GM12878 (cell line): ENCODE data around the gene VN1R5. TPM values are rescaled to one million over a fixed set of nuclear protein-coding genes. Genes with fewer than 3 reads are reported as not detected.

Source experiments
- ATAC-seq: fragments of 200-7000 bp; cut with Tn5 transposase; 3 replicates; pipeline ENCODE4 v1.9.1; 2020; ENCODE audit warnings: mild to moderate bottlenecking, moderate library complexity
- BruUV-seq: library from RNA; stranded (reverse); fragments of 400-500 nt; replicated peaks from 2 replicates; lab custom pipeline; 2021; lab: Mats Ljungman, UMichigan
- CTCF ChIA-PET: fragments of 300-600 bp; sonication (Branson Sonifier 250); formaldehyde crosslinking; extraction: SDS; loops from one replicate; lab custom pipeline; 2021; ENCODE audit warnings: inconsistent platforms; lab: Yijun Ruan, JAX
- POLR2A ChIA-PET: fragments of 350-600 bp; formaldehyde crosslinking; extraction: SDS; loops from one replicate; lab custom pipeline; 2021; ENCODE audit warnings: inconsistent platforms; lab: Charles Lee
- RAD21 ChIA-PET: fragments of 300-600 bp; sonication (Branson Sonifier 250); formaldehyde crosslinking; loops from one replicate; lab custom pipeline; 2023; ENCODE audit warnings: antibody characterized with exemption; ENCODE audit not compliant: unreplicated experiment; lab: Charles Lee
- SMC1A ChIA-PET: fragments of 300-600 bp; sonication (Branson Sonifier 250); formaldehyde crosslinking; loops from one replicate; lab custom pipeline; 2023; ENCODE audit not compliant: unreplicated experiment, uncharacterized antibody; lab: Charles Lee
- DNase-seq: peaks from one replicate; pipeline ENCODE4 v3.0.0-alpha.2; 2011; ENCODE audit warnings: low read depth, low spot score
- FAIRE-seq: peaks from 3 replicates; lab custom pipeline; 2011; peaks lifted over from hg19 to GRCh38; lab: Jason Lieb, UNC
- H2AFZ ChIP-seq: 2 replicates; pipeline ENCODE4 v1.6.0; 2011; ENCODE audit warnings: low read depth, low read length, control low read depth; ENCODE audit not compliant: control insufficient read depth
- H3K27ac ChIP-seq: 2 replicates; pipeline ENCODE4 v1.5.1; 2011; ENCODE audit warnings: control low read depth; ENCODE audit not compliant: control insufficient read depth, insufficient read depth
- H3K27me3 ChIP-seq, 2 experiments: replicated peaks in 1 of 2; 2 replicates each; pipeline versions ENCODE4 v1.6.0 to v1.6.1; 2011; ENCODE audit warnings: low read length in 1 of 2; ENCODE audit not compliant: control insufficient read depth in 2 of 2, insufficient read depth in 2 of 2
- H3K36me3 ChIP-seq, 2 experiments: 2 replicates each; pipeline ENCODE4 v1.5.1; 2011; ENCODE audit warnings: low read length in 1 of 2; ENCODE audit not compliant: control insufficient read depth in 2 of 2, insufficient read depth in 2 of 2
- H3K4me1 ChIP-seq: 2 replicates; pipeline ENCODE4 v1.6.1; 2011; ENCODE audit warnings: mild to moderate bottlenecking, low read length, moderate library complexity, mixed read lengths; ENCODE audit not compliant: control insufficient read depth, insufficient read depth
- H3K4me2 ChIP-seq: 2 replicates; pipeline ENCODE4 v1.6.0; 2011; ENCODE audit warnings: control low read depth; ENCODE audit not compliant: control insufficient read depth, insufficient read depth
- H3K4me3 ChIP-seq: fragments of 200-600 bp; sonication (generic); 2 replicates; pipeline ENCODE4 v1.5.1; 2016
- H3K79me2 ChIP-seq: 2 replicates; pipeline ENCODE4 v1.6.0; 2011; ENCODE audit warnings: low read length; ENCODE audit not compliant: control insufficient read depth, insufficient read depth
- H3K9ac ChIP-seq: 2 replicates; pipeline ENCODE4 v1.8.0; 2011; ENCODE audit warnings: low read length, control low read depth, mixed read lengths; ENCODE audit not compliant: control insufficient read depth, insufficient read depth
- H3K9me3 ChIP-seq: replicated peaks from 3 replicates; pipeline ENCODE4 v1.5.1; 2011; ENCODE audit warnings: mild to moderate bottlenecking, low read length; ENCODE audit not compliant: control insufficient read depth, insufficient read depth
- H4K20me1 ChIP-seq: 2 replicates; pipeline ENCODE4 v1.6.0; 2011; ENCODE audit not compliant: control insufficient read depth, insufficient read depth
- ESRRA ChIP-seq: IDR thresholded peaks from 2 replicates; pipeline ENCODE4 v1.6.1; 2012; ENCODE audit warnings: mild to moderate bottlenecking, low read length, improper control_type of control experiment
- NFIC ChIP-seq: IDR thresholded peaks from 2 replicates; pipeline ENCODE4 v1.6.1; 2012; ENCODE audit warnings: low read depth, mild to moderate bottlenecking, inconsistent platforms, low read length, moderate library complexity
- NR2C2 ChIP-seq: IDR thresholded peaks from 2 replicates; pipeline ENCODE4 v1.6.1; 2011; ENCODE audit warnings: borderline replicate concordance, low read depth; ENCODE audit not compliant: control insufficient read depth, insufficient read length
- POU2F2 ChIP-seq: IDR thresholded peaks from 3 replicates; pipeline ENCODE4 v1.6.1; 2011; ENCODE audit warnings: low read depth, mild to moderate bottlenecking, low read length, borderline replicate concordance
- SRF ChIP-seq, 2 experiments: IDR thresholded peaks; 2 replicates each; pipeline ENCODE4 v1.6.1; 2011; ENCODE audit warnings: low read depth in 2 of 2, low read length in 2 of 2, mild to moderate bottlenecking in 1 of 2, moderate library complexity in 1 of 2
- TBL1XR1 ChIP-seq: IDR thresholded peaks from 2 replicates; pipeline ENCODE4 v1.6.1; 2012; ENCODE audit warnings: low read depth, low read length, improper control_type of control experiment
- TCF12 ChIP-seq: IDR thresholded peaks from 2 replicates; pipeline ENCODE4 v1.6.1; 2011; ENCODE audit warnings: low read depth, mild to moderate bottlenecking, low read length
- ZNF207 ChIP-seq: fragments of 450-650 bp; IDR thresholded peaks from 2 replicates; pipeline ENCODE4 v1.6.1; 2014; ENCODE audit warnings: antibody characterized with exemption, mild to moderate bottlenecking, borderline replicate concordance
- ZNF274 ChIP-seq: IDR thresholded peaks from one replicate; pipeline ENCODE4 v1.8.0; 2011; ENCODE audit not compliant: insufficient read length, insufficient read depth
- WGBS: methylation state at CpG from one replicate; pipeline ENCODE4 v1.1.6; 2016; ENCODE audit warnings: low lambda C conversion rate; ENCODE audit not compliant: insufficient replicate concordance, insufficient coverage; ENCODE audit errors: missing lambda C conversion rate; 5-methylcytosine and 5-hydroxymethylcytosine counted together
- in situ Hi-C: fragments of 300-500 bp; cut with MboI; formaldehyde crosslinking; loops from 9 replicates; pipeline ENCODE4 v1.14.3; 2018; ENCODE audit warnings: mixed read lengths
- intact Hi-C: fragments of 100-400 bp; cut with micrococcal nuclease; formaldehyde crosslinking; loops from one replicate; pipeline ENCODE4 v1.14.2; 2022; ENCODE audit not compliant: unreplicated experiment
- polyA plus RNA-seq, 11 experiments: library from polyadenylated mRNA; depleted of rRNA in 4 of 11; unstranded in 6 of 11; stranded (reverse) in 5 of 11; fragments of >200 nt; fragmentation: Nextera tagmentation in 4 of 11; fragmentation: Illumina TruSeq in 1 of 11; extraction: Ambion mirVana in 4 of 11; extraction: Trizol in 1 of 11; gene quantifications; 1 replicate in 1 of 11; 2 replicates in 10 of 11; pipeline versions ENCODE4 v1.2.1 to v1.2.3, GENCODE V29; 2011 to 2016; ENCODE audit warnings: inconsistent platforms in 2 of 11, missing spikeins in 2 of 11, low read depth in 1 of 11
- total RNA-seq, 4 experiments: library from RNA; depleted of rRNA in 3 of 4; stranded (reverse); fragments of >200 nt in 3 of 4; fragmentation: Illumina TruSeq in 1 of 4; extraction: Trizol in 1 of 4; gene quantifications; 2 replicates each; pipeline versions ENCODE4 v1.2.1 to v1.2.3, GENCODE V29; 2013 to 2021
- TF ChIP-seq, protein P1 (sequence below): fragments of 150-350 bp; IDR thresholded peaks from 2 replicates; pipeline ENCODE4 v1.6.1; 2014; ENCODE audit warnings: mild to moderate bottlenecking, low read depth, low read length
- TF ChIP-seq, protein P2 (sequence below): IDR thresholded peaks from 2 replicates; pipeline ENCODE4 v1.6.1; 2012; ENCODE audit warnings: improper control_type of control experiment, low read depth, low read length; ENCODE audit not compliant: insufficient replicate concordance
- TF ChIP-seq, protein P3 (sequence below): IDR thresholded peaks from 2 replicates; pipeline ENCODE4 v1.6.1; 2011; ENCODE audit warnings: low read depth, low read length, improper control_type of control experiment, borderline replicate concordance
- TF ChIP-seq, protein P4 (sequence below): IDR thresholded peaks from 2 replicates; pipeline ENCODE4 v1.6.1; 2012; ENCODE audit warnings: low read depth, low read length, improper control_type of control experiment

VN1R5 gene
- total and polyA plus RNA-seq, 10 of the 15 experiments (the other 5 are each of a cell fraction or from before 2014, with no cell fraction given): not detected

DNA sequence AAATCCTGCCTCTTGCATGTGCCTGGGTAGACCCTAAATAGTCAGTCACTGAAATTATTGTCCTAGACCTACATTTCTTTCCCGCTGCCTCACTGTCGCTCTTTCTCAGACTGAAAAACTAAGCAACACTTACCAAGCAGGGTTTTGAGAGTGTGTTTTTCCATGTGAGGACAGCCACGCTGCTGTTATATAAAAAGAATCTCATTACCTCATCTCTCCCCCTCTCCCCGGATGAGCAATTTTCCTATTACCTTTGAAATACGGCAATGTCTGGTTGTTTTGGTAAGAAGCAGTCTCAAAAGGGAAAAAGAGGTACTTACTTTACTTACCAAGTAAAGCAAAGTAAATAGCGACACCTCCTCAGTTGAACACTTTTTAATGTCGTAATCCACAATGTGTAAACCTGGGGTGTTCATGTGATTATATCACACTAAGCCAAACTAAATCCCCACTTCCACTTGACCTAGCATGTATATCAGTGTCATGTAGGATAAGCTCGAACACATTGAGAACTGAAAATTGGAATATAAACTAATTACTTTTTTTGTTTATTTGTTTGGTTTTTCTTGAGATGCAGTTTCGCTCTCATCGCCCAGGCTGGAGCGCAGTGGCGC lies 12.2 kb upstream of the VN1R5 start:
- WGBS: 64% methylated on average over 12 of the region's 12 CpGs
- no peaks in the 10 kb centered on the region; the same call in 1 of the 3 replicates for H3K9me3 ChIP-seq
- CTCF ChIA-PET: no interaction called here
- TF ChIP-seq NFIC (no peak), ZNF274 (no peak), ZNF207 (no peak), POU2F2 (no peak), TCF12 (no peak), NR2C2 (no peak), TBL1XR1 (no peak), SRF (IDR thresholded peaks at IDR 0.05; ENCODE audit: low read depth in 2 of 2, low read length in 2 of 2) (no peak), ESRRA (no peak)
- TF ChIP-seq, protein P1, sequence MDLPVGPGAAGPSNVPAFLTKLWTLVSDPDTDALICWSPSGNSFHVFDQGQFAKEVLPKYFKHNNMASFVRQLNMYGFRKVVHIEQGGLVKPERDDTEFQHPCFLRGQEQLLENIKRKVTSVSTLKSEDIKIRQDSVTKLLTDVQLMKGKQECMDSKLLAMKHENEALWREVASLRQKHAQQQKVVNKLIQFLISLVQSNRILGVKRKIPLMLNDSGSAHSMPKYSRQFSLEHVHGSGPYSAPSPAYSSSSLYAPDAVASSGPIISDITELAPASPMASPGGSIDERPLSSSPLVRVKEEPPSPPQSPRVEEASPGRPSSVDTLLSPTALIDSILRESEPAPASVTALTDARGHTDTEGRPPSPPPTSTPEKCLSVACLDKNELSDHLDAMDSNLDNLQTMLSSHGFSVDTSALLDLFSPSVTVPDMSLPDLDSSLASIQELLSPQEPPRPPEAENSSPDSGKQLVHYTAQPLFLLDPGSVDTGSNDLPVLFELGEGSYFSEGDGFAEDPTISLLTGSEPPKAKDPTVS: no peak
- TF ChIP-seq, protein P2, sequence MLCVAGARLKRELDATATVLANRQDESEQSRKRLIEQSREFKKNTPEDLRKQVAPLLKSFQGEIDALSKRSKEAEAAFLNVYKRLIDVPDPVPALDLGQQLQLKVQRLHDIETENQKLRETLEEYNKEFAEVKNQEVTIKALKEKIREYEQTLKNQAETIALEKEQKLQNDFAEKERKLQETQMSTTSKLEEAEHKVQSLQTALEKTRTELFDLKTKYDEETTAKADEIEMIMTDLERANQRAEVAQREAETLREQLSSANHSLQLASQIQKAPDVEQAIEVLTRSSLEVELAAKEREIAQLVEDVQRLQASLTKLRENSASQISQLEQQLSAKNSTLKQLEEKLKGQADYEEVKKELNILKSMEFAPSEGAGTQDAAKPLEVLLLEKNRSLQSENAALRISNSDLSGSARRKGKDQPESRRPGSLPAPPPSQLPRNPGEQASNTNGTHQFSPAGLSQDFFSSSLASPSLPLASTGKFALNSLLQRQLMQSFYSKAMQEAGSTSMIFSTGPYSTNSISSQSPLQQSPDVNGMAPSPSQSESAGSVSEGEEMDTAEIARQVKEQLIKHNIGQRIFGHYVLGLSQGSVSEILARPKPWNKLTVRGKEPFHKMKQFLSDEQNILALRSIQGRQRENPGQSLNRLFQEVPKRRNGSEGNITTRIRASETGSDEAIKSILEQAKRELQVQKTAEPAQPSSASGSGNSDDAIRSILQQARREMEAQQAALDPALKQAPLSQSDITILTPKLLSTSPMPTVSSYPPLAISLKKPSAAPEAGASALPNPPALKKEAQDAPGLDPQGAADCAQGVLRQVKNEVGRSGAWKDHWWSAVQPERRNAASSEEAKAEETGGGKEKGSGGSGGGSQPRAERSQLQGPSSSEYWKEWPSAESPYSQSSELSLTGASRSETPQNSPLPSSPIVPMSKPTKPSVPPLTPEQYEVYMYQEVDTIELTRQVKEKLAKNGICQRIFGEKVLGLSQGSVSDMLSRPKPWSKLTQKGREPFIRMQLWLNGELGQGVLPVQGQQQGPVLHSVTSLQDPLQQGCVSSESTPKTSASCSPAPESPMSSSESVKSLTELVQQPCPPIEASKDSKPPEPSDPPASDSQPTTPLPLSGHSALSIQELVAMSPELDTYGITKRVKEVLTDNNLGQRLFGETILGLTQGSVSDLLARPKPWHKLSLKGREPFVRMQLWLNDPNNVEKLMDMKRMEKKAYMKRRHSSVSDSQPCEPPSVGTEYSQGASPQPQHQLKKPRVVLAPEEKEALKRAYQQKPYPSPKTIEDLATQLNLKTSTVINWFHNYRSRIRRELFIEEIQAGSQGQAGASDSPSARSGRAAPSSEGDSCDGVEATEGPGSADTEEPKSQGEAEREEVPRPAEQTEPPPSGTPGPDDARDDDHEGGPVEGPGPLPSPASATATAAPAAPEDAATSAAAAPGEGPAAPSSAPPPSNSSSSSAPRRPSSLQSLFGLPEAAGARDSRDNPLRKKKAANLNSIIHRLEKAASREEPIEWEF: no peak
- TF ChIP-seq, protein P3, sequence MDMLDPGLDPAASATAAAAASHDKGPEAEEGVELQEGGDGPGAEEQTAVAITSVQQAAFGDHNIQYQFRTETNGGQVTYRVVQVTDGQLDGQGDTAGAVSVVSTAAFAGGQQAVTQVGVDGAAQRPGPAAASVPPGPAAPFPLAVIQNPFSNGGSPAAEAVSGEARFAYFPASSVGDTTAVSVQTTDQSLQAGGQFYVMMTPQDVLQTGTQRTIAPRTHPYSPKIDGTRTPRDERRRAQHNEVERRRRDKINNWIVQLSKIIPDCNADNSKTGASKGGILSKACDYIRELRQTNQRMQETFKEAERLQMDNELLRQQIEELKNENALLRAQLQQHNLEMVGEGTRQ: no peak
- TF ChIP-seq, protein P4, sequence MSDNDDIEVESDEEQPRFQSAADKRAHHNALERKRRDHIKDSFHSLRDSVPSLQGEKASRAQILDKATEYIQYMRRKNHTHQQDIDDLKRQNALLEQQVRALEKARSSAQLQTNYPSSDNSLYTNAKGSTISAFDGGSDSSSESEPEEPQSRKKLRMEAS: no peak

More for the DNA sequence above, 12.2 kb upstream of the VN1R5 start:
- POLR2A ChIA-PET: no interaction called here
- intact Hi-C loops: no loop called here
- H3K27ac ChIP-seq: no peak overlapping the region
- no peak overlapping the region for H3K9ac ChIP-seq
- no peak overlapping the region for H3K4me3 ChIP-seq
- no TSS peak for BruUV-seq
- ATAC-seq (no peak), FAIRE-seq (no peak), DNase-seq (no peak)
- no peaks in the 10 kb centered on the region for H3K27me3 ChIP-seq
- no peak overlapping the region for H2AFZ ChIP-seq
- RAD21 ChIA-PET: no interaction called here
- no peaks in the 10 kb centered on the region for H3K4me1 ChIP-seq
- in situ Hi-C loops: no loop called here
- SMC1A ChIA-PET: no interaction called here
- H4K20me1 ChIP-seq: no peaks in the 10 kb centered on the region
- H3K4me2 ChIP-seq: no peak overlapping the region
- H3K79me2 ChIP-seq: no peaks in the 10 kb centered on the region
- H3K36me3 ChIP-seq: no peaks in the 10 kb centered on the region
